Measurements from ENCODE around the gene EDEM1. TPM values are rescaled to one million over a fixed set of nuclear protein-coding genes. Genes with fewer than 3 reads are reported as not detected.
"Not testable (repeated sequence)": the region's sequence is repeated elsewhere in the genome, so short reads cannot be mapped to it uniquely, and the experiment has no call there.

EDEM1 gene
- total RNA-seq, 4 donors from 2014 or later = 17.1 to 58.4 (median 37.7) TPM

- Histone ChIP-seq H3K4me3 (no peak overlapping the region), H3K9me3 (no peaks in the 10 kb centered on the region), H3K36me3 (no peaks in the 10 kb centered on the region), H3K4me1 (no peaks in the 10 kb centered on the region), H3K27me3 (no peaks in the 10 kb centered on the region), H3K27ac (no peak overlapping the region)
- no peak for DNase-seq
- TF ChIP-seq CTCF (IDR thresholded peaks at IDR 0.05) (no peak), POLR2A (IDR thresholded peaks at IDR 0.05) (no peak)
- intact Hi-C loops (cut with DNase I; ENCODE audit: low total_unique reads) = no loop called here
Observed at GRCh38 chr3:5239602-5240001, 52.1 kb downstream of the EDEM1 start.

DNA sequence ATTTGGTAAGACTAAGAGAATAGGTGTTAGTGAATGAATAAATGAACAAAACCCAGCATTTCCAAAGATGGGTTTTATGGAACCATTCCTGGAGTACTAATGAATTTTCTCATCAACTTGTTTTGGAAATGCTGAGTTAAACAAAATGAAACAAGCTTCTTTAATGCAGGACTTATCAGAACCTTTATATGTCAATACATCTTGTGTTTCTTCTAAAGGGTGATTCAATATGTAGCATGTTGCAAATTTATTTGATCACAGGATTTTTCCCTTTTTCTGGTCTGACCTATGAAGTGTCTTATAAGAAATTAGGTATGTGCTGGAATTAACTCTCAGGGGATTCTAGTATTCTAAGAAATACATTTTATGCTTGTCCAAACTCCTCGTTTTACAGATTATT, 53.2 kb downstream of the EDEM1 start:
- TF ChIP-seq CTCF (IDR thresholded peaks at IDR 0.05) (no peak), POLR2A (IDR thresholded peaks at IDR 0.05) (no peak)
- intact Hi-C loops (cut with DNase I; ENCODE audit: low total_unique reads) = no loop called here

DNA sequence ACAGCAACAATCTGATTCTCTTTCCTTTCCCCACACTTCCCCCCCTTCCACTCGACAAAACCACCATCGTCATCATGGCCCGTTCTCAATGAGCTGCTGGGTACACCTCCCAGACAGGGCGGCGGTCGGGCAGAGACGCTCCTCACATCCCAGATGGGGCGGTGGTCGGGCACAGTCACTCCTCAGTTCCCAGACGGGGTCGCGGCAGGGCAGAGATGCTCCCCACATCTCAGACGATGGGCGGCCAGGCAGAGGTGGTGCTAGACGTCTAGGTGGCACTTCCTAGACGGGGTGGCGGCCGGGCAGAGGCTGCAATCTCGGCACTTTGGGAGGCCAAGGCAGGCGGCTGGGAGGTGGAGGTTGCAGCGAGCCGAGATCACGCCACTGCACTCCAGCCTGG, 55.3 kb downstream of the EDEM1 start:
- H3K27ac ChIP-seq; H3K27me3 ChIP-seq; H3K9me3 ChIP-seq; H3K36me3 ChIP-seq; H3K4me1 ChIP-seq; H3K4me3 ChIP-seq; DNase-seq; intact Hi-C loops (cut with DNase I; ENCODE audit: low total_unique reads): not testable (repeated sequence)

More for the DNA sequence above, 53.2 kb downstream of the EDEM1 start:
- no peak for DNase-seq
- Histone ChIP-seq H3K4me3 (no peak overlapping the region), H3K27me3 (no peaks in the 10 kb centered on the region), H3K9me3 (no peaks in the 10 kb centered on the region), H3K4me1 (no peaks in the 10 kb centered on the region), H3K27ac (no peak overlapping the region), H3K36me3 (no peaks in the 10 kb centered on the region)

DNA sequence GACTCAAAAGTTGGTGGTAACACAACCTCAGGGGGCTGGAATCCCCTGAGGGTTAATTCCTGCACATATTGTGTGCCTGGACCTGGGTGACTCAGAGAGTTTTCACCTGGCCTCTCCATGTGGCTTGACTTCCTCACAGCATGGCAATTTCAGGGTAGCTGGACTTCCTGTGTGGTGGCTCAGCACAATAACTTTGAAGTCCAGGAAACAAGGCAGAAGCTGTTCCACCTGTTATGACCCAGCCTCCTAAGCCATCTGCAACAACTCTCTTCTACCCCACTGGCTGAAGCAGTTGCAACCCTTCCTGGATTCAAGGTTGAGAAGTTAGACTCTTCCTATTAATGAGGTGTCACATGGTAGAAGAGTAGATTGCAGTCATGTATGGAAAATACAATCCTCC, 58.4 kb downstream of the EDEM1 start:
- intact Hi-C loops (cut with DNase I; ENCODE audit: low total_unique reads) = no loop called here
- Histone ChIP-seq H3K27ac (no peak overlapping the region), H3K4me3 (no peak overlapping the region), H3K4me1 (no peaks in the 10 kb centered on the region), H3K36me3 (no peaks in the 10 kb centered on the region), H3K9me3 (no peaks in the 10 kb centered on the region), H3K27me3 (no peaks in the 10 kb centered on the region)
- TF ChIP-seq CTCF (IDR thresholded peaks at IDR 0.05) (no peak), POLR2A (IDR thresholded peaks at IDR 0.05) (no peak)
- no peak for DNase-seq

- no peak for DNase-seq
- Histone ChIP-seq H3K27me3 (no peaks in the 10 kb centered on the region), H3K4me3 (no peak overlapping the region), H3K36me3 (no peaks in the 10 kb centered on the region), H3K27ac (no peak overlapping the region), H3K4me1 (no peaks in the 10 kb centered on the region), H3K9me3 (no peaks in the 10 kb centered on the region)
- no peak for TF ChIP-seq POLR2A (IDR thresholded peaks at IDR 0.05)
- TF ChIP-seq CTCF (IDR thresholded peaks at IDR 0.05) = no peak
- intact Hi-C loops (cut with DNase I; ENCODE audit: low total_unique reads) = no loop called here
Observed at GRCh38 chr3:5248822-5249221, 61.3 kb downstream of the EDEM1 start.

Measured in uterus (tissue), 4 donors.